Neural cell (in vitro differentiated cells): ENCODE data around the gene FOSL2. TPM values are rescaled to one million over a fixed set of nuclear protein-coding genes. Genes with fewer than 3 reads are reported as not detected.

Experiments
- H2AFZ ChIP-seq: fragments of 200-600, 300-800 bp; sonication (generic), shearing (Covaris generic); 2 replicates; pipeline ENCODE4 v1.6.0; 2014; ENCODE audit warnings: low read depth, mild to moderate bottlenecking, antibody characterized with exemption, low read length, moderate library complexity
- H3F3A ChIP-seq: fragments of 200-600 bp; shearing (Covaris generic); 2 replicates; pipeline ENCODE4 v1.6.1; 2016; ENCODE audit warnings: mild to moderate bottlenecking, moderate library complexity, mixed read lengths, antibody characterized with exemption, low read length; ENCODE audit not compliant: insufficient read depth, poor library complexity, severe bottlenecking
- H3K27ac ChIP-seq: fragments of 200-600, 300-800 bp; sonication (generic), shearing (Covaris generic); 2 replicates; pipeline ENCODE4 v1.5.1; 2014; ENCODE audit warnings: mild to moderate bottlenecking, low read length, moderate library complexity
- H3K27me3 ChIP-seq: fragments of 300-800, 200-600 bp; sonication (generic), shearing (Covaris generic); 2 replicates; pipeline ENCODE4 v1.6.0; 2014; ENCODE audit warnings: mild to moderate bottlenecking, low read depth, low read length, moderate library complexity; ENCODE audit not compliant: insufficient read depth
- H3K36me3 ChIP-seq: fragments of 300-800, 200-600 bp; sonication (generic), shearing (Covaris generic); 2 replicates; pipeline ENCODE4 v1.5.1; 2014; ENCODE audit warnings: mild to moderate bottlenecking, antibody characterized with exemption, low read length, moderate library complexity; ENCODE audit not compliant: insufficient read depth
- H3K4me2 ChIP-seq: fragments of 300-800, 200-600 bp; sonication (generic), shearing (Covaris generic); 2 replicates; pipeline ENCODE4 v1.6.0; 2014; ENCODE audit warnings: mild to moderate bottlenecking, low read length
- H3K4me3 ChIP-seq: fragments of 300-800, 200-600 bp; sonication (generic), shearing (Covaris generic); 2 replicates; pipeline ENCODE4 v1.5.1; 2014; ENCODE audit warnings: mild to moderate bottlenecking, low read length, moderate library complexity
- H3K79me2 ChIP-seq: fragments of 200-600 bp; shearing (Covaris generic); replicated peaks from 2 replicates; pipeline ENCODE4 v1.6.0; 2014; ENCODE audit warnings: mild to moderate bottlenecking, low read length, moderate library complexity; ENCODE audit not compliant: insufficient read depth
- H3K9ac ChIP-seq: fragments of 300-800, 200-600 bp; sonication (generic), shearing (Covaris generic); 2 replicates; pipeline ENCODE4 v1.6.1; 2016; ENCODE audit warnings: mild to moderate bottlenecking, low read length, mixed read lengths
- H3K9me2 ChIP-seq: fragments of 200-600 bp; shearing (Covaris generic); 2 replicates; pipeline ENCODE4 v1.6.1; 2016; ENCODE audit warnings: mild to moderate bottlenecking, low read length, mixed read lengths; ENCODE audit not compliant: insufficient read depth
- H3K9me3 ChIP-seq: fragments of 200-600, 300-800 bp; sonication (generic), shearing (Covaris generic); 2 replicates; pipeline ENCODE4 v1.6.1; 2016; ENCODE audit warnings: mild to moderate bottlenecking, mixed run types, low read length, moderate library complexity, mixed read lengths
- H4K20me1 ChIP-seq: fragments of 200-600 bp; shearing (Covaris generic); 2 replicates; pipeline ENCODE4 v1.6.1; 2016; ENCODE audit warnings: mild to moderate bottlenecking, mixed run types; ENCODE audit not compliant: insufficient read depth
- EP300 ChIP-seq: fragments of 450-650 bp; conservative IDR thresholded peaks from 2 replicates; pipeline ENCODE4 v1.6.1; 2014; ENCODE audit warnings: antibody characterized with exemption, mild to moderate bottlenecking, moderate library complexity; ENCODE audit not compliant: poor library complexity, severe bottlenecking
- EZH2 ChIP-seq: fragments of 200-600, 300-800 bp; shearing (Covaris generic), sonication (generic); IDR thresholded peaks from 2 replicates; pipeline ENCODE4 v1.6.1; 2014; ENCODE audit warnings: antibody characterized with exemption, low read length, borderline replicate concordance, mild to moderate bottlenecking; ENCODE audit not compliant: insufficient read depth, poor library complexity, severe bottlenecking
- MXI1 ChIP-seq: fragments of 450-650 bp; conservative IDR thresholded peaks from 2 replicates; pipeline ENCODE4 v1.6.1; 2014; ENCODE audit warnings: antibody characterized with exemption, mild to moderate bottlenecking; ENCODE audit not compliant: poor library complexity, severe bottlenecking
- POLR2AphosphoS5 ChIP-seq: IDR thresholded peaks from 2 replicates; pipeline ENCODE4 v1.6.1; 2012
- RAD21 ChIP-seq: fragments of 450-650 bp; conservative IDR thresholded peaks from 2 replicates; pipeline ENCODE4 v1.6.1; 2014; ENCODE audit warnings: antibody characterized with exemption, mild to moderate bottlenecking, moderate library complexity
- SMC3 ChIP-seq: fragments of 450-650 bp; conservative IDR thresholded peaks from 2 replicates; pipeline ENCODE4 v1.6.1; 2014; ENCODE audit warnings: antibody characterized with exemption, mild to moderate bottlenecking, moderate library complexity; ENCODE audit not compliant: poor library complexity
- TAF1 ChIP-seq: IDR thresholded peaks from 2 replicates; pipeline ENCODE4 v1.6.1; 2012; ENCODE audit warnings: low read depth
- polyA plus RNA-seq: library from polyadenylated mRNA; depleted of rRNA; stranded (reverse); fragments of >200 nt; gene quantifications from 2 replicates; pipeline ENCODE4 v1.2.3, GENCODE V29; 2014
- TF ChIP-seq, protein P1 (sequence below): IDR thresholded peaks from 2 replicates; pipeline ENCODE4 v1.6.1; 2012; ENCODE audit warnings: borderline replicate concordance
- TF ChIP-seq, protein P2 (sequence below): fragments of 450-650 bp; IDR thresholded peaks from 2 replicates; pipeline ENCODE4 v1.5.1; 2014; ENCODE audit warnings: antibody characterized with exemption, mild to moderate bottlenecking, moderate library complexity; ENCODE audit not compliant: poor library complexity, severe bottlenecking

The FOSL2 gene
- polyA plus RNA-seq, 1 donor from 2014 or later, result 2.8 TPM

DNA sequence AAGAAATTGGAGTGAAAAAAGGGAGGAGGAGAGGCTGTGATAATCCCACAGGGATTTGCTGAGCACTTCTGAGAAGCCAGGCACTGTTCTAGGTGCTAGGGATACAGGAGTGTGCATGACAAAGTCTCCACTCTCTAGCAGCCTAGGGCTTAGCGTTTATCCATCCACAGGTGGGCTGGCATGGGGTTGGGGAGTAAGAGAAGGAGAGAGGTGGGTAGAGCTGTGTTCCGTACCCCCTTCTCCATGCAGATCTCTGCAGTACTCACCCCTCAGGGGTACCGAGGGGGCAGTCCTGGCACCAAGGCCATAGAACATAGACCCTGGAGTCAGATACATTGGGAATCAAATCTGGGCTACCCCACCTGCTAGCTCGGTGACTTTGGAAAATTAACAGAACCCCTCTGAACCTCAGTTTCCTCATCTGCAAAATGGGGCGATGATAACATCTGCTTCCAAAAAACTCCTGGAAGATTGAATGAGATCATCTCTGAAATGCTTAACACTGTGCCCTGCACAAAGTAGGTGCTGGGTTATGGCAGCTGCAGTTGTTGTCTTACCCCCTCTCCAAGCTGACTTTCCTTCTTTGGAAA lies 18.6 kb downstream of the FOSL2 start:
- Histone ChIP-seq H3K9ac (no peak overlapping the region), H3K9me2 (no peaks in the 10 kb centered on the region), H3K4me3 (no peak overlapping the region), H2AFZ (no peak overlapping the region), H3K27ac (no peak overlapping the region), H3K79me2 (no peaks in the 10 kb centered on the region), H3K36me3 (no peaks in the 10 kb centered on the region), H3K9me3 (no peaks in the 10 kb centered on the region), H3K4me2 (no peak overlapping the region), H3F3A (no peaks in the 10 kb centered on the region), H4K20me1 (no peaks in the 10 kb centered on the region), H3K27me3 (no peaks in the 10 kb centered on the region)
- TF ChIP-seq MXI1, result no peak
- no peak for TF ChIP-seq TAF1
- no peak for TF ChIP-seq EZH2
- TF ChIP-seq EP300, result no peak
- TF ChIP-seq, protein P1, sequence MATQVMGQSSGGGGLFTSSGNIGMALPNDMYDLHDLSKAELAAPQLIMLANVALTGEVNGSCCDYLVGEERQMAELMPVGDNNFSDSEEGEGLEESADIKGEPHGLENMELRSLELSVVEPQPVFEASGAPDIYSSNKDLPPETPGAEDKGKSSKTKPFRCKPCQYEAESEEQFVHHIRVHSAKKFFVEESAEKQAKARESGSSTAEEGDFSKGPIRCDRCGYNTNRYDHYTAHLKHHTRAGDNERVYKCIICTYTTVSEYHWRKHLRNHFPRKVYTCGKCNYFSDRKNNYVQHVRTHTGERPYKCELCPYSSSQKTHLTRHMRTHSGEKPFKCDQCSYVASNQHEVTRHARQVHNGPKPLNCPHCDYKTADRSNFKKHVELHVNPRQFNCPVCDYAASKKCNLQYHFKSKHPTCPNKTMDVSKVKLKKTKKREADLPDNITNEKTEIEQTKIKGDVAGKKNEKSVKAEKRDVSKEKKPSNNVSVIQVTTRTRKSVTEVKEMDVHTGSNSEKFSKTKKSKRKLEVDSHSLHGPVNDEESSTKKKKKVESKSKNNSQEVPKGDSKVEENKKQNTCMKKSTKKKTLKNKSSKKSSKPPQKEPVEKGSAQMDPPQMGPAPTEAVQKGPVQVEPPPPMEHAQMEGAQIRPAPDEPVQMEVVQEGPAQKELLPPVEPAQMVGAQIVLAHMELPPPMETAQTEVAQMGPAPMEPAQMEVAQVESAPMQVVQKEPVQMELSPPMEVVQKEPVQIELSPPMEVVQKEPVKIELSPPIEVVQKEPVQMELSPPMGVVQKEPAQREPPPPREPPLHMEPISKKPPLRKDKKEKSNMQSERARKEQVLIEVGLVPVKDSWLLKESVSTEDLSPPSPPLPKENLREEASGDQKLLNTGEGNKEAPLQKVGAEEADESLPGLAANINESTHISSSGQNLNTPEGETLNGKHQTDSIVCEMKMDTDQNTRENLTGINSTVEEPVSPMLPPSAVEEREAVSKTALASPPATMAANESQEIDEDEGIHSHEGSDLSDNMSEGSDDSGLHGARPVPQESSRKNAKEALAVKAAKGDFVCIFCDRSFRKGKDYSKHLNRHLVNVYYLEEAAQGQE, result no peak
- TF ChIP-seq, protein P2, sequence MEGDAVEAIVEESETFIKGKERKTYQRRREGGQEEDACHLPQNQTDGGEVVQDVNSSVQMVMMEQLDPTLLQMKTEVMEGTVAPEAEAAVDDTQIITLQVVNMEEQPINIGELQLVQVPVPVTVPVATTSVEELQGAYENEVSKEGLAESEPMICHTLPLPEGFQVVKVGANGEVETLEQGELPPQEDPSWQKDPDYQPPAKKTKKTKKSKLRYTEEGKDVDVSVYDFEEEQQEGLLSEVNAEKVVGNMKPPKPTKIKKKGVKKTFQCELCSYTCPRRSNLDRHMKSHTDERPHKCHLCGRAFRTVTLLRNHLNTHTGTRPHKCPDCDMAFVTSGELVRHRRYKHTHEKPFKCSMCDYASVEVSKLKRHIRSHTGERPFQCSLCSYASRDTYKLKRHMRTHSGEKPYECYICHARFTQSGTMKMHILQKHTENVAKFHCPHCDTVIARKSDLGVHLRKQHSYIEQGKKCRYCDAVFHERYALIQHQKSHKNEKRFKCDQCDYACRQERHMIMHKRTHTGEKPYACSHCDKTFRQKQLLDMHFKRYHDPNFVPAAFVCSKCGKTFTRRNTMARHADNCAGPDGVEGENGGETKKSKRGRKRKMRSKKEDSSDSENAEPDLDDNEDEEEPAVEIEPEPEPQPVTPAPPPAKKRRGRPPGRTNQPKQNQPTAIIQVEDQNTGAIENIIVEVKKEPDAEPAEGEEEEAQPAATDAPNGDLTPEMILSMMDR, result no peak
- no peak for TF ChIP-seq SMC3
- no peak for TF ChIP-seq RAD21
- TF ChIP-seq POLR2AphosphoS5, result no peak

DNA sequence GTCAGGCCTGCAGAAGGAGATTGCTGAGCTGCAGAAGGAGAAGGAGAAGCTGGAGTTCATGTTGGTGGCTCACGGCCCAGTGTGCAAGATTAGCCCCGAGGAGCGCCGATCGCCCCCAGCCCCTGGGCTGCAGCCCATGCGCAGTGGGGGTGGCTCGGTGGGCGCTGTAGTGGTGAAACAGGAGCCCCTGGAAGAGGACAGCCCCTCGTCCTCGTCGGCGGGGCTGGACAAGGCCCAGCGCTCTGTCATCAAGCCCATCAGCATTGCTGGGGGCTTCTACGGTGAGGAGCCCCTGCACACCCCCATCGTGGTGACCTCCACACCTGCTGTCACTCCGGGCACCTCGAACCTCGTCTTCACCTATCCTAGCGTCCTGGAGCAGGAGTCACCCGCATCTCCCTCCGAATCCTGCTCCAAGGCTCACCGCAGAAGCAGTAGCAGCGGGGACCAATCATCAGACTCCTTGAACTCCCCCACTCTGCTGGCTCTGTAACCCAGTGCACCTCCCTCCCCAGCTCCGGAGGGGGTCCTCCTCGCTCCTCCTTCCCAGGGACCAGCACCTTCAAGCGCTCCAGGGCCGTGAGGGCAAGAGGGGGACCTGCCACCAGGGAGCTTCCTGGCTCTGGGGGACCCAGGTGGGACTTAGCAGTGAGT lies 19.4 kb downstream of the FOSL2 start:
- Histone ChIP-seq H3F3A (no peaks in the 10 kb centered on the region), H3K9ac (no peak overlapping the region), H3K9me2 (no peaks in the 10 kb centered on the region), H2AFZ (no peak overlapping the region), H3K27ac (no peak overlapping the region), H3K79me2 (no peaks in the 10 kb centered on the region), H3K4me3 (no peak overlapping the region), H3K27me3 (no peaks in the 10 kb centered on the region), H4K20me1 (no peaks in the 10 kb centered on the region), H3K9me3 (no peaks in the 10 kb centered on the region), H3K4me2 (no peak overlapping the region), H3K36me3 (no peaks in the 10 kb centered on the region)
- no peak for TF ChIP-seq TAF1
- TF ChIP-seq, protein P2, result no peak
- no peak for TF ChIP-seq SMC3
- no peak for TF ChIP-seq RAD21
- no peak for TF ChIP-seq EP300
- TF ChIP-seq MXI1, result no peak
- no peak for TF ChIP-seq EZH2
- no peak for TF ChIP-seq POLR2AphosphoS5
- TF ChIP-seq, protein P1, result no peak
